Activated gamma-delta T cell (primary cell): Measurements from ENCODE around the gene KPNA6.

ENCODE experiments used
- DNase-seq: peaks from one replicate; lab custom pipeline; 2025; lab: John Stamatoyannopoulos, UW

Gene KPNA6

DNA sequence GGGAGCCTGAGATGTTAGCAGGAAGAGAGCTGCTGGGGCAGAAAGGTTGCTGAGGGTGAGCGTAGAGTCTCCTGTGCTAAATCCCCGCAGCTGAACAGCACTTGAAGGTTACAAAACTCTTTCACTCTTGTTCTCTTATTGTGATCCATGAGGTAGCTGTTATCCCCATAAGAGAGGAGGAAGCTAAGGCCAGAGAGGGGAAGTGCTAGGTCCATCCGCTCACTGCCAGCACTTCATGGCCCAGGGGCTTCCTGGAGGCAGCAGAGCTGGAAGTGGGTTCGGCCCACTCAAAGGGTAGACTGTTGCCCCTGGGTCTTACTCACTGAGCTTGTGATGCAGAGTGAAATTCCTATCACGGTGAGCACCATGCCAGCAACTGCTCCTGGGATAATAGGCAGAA, 108.7 kb downstream of the KPNA6 start:
- DNase-seq, result no peak

DNA sequence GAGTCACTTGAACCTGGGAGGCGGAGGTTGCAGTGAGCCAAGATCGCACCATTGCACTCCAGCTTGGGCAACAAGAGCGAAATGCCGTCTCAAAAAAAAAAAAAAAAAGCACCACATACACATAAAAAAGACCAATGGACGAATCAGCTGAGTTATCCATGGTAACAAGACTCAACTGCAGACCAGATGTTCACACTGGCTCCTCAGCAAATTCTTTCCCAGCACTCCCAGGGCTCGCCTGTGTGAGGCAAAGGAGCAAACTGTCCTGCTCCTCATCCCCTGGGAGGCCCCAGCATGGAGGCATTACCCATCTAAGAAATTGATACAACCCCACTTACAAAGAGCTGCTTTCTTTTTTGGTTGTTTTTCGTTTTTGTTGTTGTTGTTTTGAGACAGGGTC, 111.2 kb downstream of the KPNA6 start:
- DNase-seq, result no peak

DNA sequence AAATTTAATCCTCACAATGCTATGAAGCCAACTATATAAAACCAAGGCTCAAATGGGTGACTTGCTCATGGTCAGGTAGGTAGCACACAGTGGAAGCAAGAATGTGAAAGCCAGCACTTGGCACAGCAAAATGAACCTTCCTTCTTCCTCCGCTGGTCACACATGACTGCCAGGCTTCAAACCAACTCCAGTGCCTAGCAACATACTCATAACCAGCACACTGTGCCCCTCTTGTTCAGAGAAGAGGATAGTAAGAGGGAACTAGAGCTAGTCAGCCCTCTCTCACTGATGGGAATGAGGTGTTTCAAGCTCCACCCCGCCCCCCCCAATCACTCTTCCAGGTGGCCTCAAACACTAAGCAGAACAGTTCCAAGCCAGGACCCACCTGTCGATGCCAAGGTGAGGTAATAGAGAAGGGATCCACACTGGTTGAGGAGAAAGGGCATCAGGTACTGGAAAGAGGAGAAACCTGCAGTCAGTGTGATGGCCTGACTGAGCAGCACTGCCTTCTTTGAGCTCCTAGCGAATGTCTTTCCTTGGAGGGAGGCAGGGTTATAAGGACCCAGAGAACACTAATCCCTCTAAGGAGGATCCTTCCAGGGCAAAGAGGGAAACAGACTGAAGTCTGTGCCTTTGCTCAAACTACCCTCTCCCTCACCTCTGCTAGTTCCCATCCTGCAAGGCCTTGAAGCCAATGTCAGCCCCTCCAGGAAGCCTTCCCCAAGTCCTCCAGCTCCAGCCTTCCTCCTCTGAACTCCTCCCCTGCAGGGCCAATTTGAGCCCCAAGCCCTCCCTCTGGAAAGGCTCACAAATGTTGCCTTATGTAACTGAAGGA, 113.1 kb downstream of the KPNA6 start:
- DNase-seq, result no peak

DNA sequence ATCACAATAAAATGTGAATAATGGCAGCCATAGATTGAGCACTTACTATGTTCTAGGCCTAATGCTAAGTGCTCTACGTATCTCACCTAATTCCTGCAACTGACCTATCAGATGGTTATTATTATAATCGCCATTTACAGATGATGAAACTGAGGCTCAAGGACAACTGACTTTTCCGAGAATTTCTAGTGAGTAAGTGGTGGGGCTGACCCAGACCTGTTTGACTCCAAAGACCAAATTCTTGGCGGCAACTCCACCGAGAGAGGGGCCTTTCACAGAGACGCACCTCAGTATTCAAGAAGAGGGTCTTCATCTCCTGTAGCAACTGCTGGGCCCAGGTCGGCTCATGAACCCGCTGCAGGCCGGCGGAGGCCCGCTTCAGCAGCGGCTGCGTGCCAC, 113.7 kb downstream of the KPNA6 start:
- no peak for DNase-seq

DNA sequence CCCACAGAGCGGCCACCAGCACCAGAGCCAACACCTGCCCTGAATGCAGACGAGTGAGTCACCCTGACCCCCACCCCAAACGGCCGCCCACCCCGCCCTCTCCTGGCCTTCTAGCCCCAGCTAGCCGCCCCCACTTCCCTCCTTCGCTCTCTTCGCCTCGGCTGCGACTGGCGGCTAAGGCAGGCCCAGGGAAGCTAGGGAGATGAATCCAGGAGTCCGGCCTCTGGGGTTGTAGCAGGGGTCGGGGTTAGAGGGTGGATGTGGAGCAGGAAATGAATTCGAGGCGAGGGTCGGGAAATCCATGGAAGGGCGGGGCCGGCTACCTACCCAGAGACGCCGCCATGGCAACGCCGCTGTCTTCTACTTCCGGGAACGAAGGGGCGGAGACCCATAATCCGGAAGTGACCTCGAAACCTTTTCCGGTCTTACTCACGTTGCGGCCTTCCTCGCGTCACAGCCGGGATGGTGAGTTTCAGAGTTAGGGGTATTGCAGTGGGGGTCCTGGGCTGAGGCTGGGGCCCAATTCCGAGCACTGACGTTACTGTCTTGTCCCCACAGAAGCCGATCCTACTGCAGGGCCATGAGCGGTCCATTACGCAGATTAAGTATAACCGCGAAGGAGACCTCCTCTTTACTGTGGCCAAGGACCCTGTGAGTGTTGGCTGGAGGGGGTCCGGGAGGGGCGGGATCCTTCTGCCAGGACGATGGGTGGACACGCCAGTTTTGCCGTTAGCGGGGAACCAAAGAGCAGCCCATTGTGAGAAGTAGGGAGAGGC, 114.3 kb downstream of the KPNA6 start, which contains the start of the genes EIF3I and TMEM234:
Gene EIF3I (plus strand): TSS at position 428 of the 776 bp plus-strand sequence. CDS start 35 bp downstream, at position 463.
Gene TMEM234 (minus strand): TSS at position 374 of the 776 bp plus-strand sequence. CDS start 31 bp downstream, at position 343.
- peak; percentile 62 for DNase-seq

DNA sequence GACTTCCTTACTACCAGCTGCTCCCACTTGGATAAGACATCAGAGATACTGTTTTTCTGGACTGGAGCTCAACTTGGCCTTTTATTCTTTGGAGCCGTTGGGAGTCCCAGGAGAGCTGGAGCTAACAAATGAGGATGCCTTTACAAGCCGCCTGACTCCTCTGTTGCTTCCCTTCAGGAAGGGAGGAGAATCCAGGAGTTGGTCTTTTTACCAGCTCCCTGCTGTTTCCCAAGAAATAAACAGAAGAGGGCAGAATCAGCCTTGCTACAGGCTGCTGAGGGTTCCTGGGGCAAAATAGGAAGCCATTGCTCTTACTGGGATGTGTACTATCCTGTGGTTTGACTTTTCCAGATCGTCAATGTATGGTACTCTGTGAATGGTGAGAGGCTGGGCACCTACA, 115.8 kb downstream of the KPNA6 start:
- DNase-seq, result no peak

DNA sequence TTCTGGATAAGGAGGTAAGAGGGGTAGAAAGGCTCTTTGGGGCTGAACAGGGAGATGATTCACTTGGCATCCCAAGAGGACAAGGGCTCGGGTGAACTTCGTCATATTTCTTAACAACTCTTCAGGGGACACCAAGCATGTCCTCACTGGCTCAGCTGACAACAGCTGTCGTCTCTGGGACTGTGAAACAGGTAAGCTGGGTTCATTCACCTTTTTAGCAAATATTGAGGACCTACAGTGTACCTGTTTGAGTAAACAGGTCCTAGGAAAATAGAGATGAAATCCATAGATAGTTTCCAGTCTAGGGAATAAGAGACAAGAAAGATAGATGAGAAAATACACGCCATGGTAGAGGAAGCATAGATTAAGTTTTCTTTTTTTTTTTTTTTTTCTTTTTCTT, 116.4 kb downstream of the KPNA6 start:
- no peak for DNase-seq
